ENCODE data around the gene RAP1GAP.
"Not testable (repeated sequence)": the region's sequence is repeated elsewhere in the genome, so short reads cannot be mapped to it uniquely, and the experiment has no call there.

RAP1GAP gene

GRCh38 chr1:21641967-21642739 lies 27.0 kb downstream of the RAP1GAP start:
- no peak for DNase-seq

- DNase-seq: no peak
These were observed 27.6 kb downstream of the RAP1GAP start for GRCh38 chr1:21641537-21641936.

GRCh38 chr1:21641076-21641475 lies 28.1 kb downstream of the RAP1GAP start:
- no peak for DNase-seq

- DNase-seq: no peak
These were observed 28.5 kb downstream of the RAP1GAP start for GRCh38 chr1:21640653-21641052.

GRCh38 chr1:21639594-21640041 lies 29.5 kb downstream of the RAP1GAP start:
- DNase-seq: no peak

GRCh38 chr1:21638531-21639341 lies 30.4 kb downstream of the RAP1GAP start:
- peak; percentile 0 for DNase-seq

- no peak for DNase-seq
These were observed 31.6 kb downstream of the RAP1GAP start for GRCh38 chr1:21637514-21637913.

- DNase-seq: no peak
These were observed 33.1 kb downstream of the RAP1GAP start for GRCh38 chr1:21636029-21636428.

- DNase-seq: no peak
These were observed 34.2 kb downstream of the RAP1GAP start for GRCh38 chr1:21634806-21635535.

- DNase-seq: no peak
These were observed 35.0 kb downstream of the RAP1GAP start for GRCh38 chr1:21633992-21634805.

- DNase-seq: no peak
These were observed 35.9 kb downstream of the RAP1GAP start for GRCh38 chr1:21633141-21633755.

GRCh38 chr1:21631944-21632887 lies 36.9 kb downstream of the RAP1GAP start:
- DNase-seq: no peak

- not testable (repeated sequence) for DNase-seq
These were observed 37.6 kb downstream of the RAP1GAP start for GRCh38 chr1:21631590-21631943.

- no peak for DNase-seq
These were observed 38.4 kb downstream of the RAP1GAP start for GRCh38 chr1:21630571-21631343.

- no peak for DNase-seq
These were observed 39.2 kb downstream of the RAP1GAP start for GRCh38 chr1:21629971-21630370.

- DNase-seq: no peak
These were observed 40.3 kb downstream of the RAP1GAP start for GRCh38 chr1:21628798-21629393.

- DNase-seq: no peak
These were observed 42.2 kb downstream of the RAP1GAP start for GRCh38 chr1:21626921-21627339.

- no peak for DNase-seq
These were observed 43.6 kb downstream of the RAP1GAP start for GRCh38 chr1:21625390-21626190.
